ENCODE results near the gene HMCN2.

The HMCN2 gene

DNA sequence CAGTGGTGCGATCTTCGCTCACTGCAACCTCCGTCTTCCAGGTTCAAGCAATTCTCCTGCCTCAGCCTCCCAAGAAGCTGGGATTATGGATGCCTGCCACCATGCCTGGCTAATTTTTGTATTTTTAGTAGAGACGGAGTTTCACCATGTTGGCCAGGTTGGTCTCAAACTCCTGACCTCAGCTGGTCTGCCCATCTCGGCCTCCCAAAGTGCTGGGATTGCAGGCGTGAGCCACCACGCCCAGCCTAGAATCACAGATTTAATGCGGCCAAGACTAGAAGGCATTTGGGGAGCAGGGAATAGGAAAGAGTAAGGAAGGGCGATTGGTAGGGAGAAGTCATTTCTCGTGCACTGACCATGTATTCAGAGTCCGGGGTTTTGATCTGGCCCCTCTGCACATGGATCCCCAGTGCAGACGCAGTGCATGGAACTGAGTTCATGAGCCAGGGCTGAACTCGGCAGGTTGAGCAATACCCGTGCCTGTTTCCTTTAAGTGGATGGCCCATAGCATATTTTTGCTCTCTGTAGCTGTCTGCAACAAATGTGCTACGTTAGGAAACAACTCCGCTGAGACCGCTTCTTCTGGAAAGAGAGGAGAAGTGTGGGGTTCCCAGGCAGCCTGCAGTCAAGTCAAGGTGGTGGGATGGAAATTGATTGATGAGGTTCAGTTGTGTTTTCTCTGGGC, 3.4 kb upstream of the HMCN2 start:
- TF ChIP-seq ZFX (IDR thresholded peaks at IDR 0.05), result no peak
- TF ChIP-seq, protein P1, sequence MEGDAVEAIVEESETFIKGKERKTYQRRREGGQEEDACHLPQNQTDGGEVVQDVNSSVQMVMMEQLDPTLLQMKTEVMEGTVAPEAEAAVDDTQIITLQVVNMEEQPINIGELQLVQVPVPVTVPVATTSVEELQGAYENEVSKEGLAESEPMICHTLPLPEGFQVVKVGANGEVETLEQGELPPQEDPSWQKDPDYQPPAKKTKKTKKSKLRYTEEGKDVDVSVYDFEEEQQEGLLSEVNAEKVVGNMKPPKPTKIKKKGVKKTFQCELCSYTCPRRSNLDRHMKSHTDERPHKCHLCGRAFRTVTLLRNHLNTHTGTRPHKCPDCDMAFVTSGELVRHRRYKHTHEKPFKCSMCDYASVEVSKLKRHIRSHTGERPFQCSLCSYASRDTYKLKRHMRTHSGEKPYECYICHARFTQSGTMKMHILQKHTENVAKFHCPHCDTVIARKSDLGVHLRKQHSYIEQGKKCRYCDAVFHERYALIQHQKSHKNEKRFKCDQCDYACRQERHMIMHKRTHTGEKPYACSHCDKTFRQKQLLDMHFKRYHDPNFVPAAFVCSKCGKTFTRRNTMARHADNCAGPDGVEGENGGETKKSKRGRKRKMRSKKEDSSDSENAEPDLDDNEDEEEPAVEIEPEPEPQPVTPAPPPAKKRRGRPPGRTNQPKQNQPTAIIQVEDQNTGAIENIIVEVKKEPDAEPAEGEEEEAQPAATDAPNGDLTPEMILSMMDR (conservative IDR thresholded peaks at IDR 0.05), result no peak
- no peak overlapping the region for H3K27ac ChIP-seq

DNA sequence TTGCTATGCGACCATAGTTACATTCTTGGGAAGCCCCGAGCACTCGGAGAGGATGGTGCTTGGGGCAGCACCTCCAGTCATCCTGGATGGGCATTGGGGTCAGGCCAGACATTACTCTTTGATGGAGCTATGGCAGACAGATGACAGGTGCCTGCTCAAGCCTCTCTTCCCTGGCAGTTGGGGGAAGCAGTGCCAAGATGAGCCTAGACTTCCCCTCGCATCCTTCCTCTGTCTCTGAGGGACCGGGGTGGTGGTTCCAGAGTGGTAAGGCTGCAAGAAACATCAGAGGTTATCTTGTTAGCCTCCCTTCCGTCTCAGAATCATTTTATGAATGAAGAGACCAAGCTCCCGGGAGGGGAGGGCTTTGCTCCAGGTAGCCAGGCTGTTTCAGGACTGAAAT, 2.8 kb upstream of the HMCN2 start:
- TF ChIP-seq, protein P1 (conservative IDR thresholded peaks at IDR 0.05), result no peak
- no peak for TF ChIP-seq ZFX (IDR thresholded peaks at IDR 0.05)
- no peak overlapping the region for H3K27ac ChIP-seq

DNA sequence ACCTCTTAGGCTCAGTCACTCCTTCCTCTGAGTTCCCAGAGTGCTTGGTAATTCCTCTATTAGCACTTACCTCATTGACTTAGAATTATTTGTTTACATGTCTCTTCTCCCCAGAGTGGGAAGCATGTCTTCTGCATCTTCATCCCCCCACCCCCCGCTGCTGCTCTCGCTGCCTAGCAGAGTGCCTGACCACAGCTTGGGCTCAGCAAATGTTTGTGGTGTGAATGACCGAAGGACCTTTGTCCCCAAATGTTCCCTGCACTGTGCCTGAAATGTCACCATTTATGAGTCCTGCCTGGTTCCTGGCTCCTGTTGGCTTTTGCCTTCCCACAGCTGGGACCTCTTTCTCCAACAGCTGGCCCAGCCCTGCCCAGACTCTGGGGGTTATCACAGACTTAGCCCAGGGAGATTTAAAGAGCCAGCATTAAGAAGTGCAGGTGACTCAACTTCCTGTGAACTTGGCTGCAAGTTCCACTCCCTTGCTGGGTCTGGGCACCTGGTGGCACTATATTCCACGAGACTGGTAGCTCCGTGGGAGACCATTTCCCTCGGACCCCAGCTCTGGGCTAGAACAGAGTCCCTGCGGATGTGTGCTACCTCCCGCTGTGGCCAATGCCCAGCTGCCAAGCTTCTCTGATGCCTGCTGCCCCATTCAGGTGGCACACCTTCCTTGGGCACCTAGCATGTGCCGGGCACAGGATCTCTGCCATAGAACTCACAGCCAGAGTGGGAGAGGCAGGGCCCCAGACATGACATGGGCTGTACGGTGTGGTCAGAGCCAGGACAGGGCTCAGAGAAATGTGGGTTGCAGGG, 1.8 kb upstream of the HMCN2 start:
- TF ChIP-seq, protein P1 (conservative IDR thresholded peaks at IDR 0.05), result no peak
- TF ChIP-seq ZFX (IDR thresholded peaks at IDR 0.05), result no peak
- H3K27ac ChIP-seq, result no peak overlapping the region

DNA sequence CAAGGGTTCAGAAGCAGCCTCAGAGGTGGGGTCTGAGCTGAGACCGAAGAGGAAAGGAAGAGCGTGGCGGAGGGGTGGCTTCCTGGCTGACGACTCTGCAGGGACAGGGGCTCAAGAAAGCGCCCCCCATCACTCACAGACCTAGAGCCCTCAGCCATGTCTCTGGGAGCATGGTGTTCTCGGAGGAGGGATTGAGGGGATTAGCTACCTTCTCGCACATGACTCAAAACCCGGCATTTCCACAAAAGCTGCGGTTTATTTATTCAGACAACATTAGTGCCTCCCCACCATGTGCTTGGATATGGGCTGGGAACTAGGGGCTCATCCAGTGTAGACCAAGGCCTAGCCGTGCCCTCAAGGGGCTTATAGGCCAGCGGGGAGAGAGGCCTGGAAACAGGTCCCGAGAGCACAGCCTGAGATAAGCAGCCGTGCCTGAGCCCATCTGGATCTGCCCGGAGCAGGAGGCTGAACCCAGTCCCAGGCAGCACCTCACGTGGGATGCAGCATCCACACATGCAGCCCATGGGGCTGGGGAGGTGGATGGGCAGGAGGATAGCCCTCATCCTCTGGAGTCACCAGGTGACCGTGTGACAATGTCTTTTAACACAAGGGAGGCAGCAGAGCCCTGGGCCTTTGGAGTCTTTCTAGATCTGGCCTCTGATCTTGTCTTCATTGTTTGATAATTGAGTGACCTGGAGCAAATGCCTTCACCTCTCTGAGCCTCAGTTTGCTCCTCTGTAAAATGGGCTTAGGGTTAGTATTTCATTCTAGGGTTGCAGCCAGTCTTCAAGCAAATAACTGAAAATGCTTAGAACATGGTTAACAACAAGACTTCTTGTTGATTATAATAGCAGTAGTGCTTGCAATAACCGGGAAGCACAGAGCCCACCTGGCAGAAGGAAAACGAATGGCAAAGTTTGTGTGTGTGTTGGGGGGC, 878 bp upstream of the HMCN2 start:
- H3K27ac ChIP-seq, result no peak overlapping the region
- TF ChIP-seq, protein P1 (conservative IDR thresholded peaks at IDR 0.05), result no peak
- no peak for TF ChIP-seq ZFX (IDR thresholded peaks at IDR 0.05)

DNA sequence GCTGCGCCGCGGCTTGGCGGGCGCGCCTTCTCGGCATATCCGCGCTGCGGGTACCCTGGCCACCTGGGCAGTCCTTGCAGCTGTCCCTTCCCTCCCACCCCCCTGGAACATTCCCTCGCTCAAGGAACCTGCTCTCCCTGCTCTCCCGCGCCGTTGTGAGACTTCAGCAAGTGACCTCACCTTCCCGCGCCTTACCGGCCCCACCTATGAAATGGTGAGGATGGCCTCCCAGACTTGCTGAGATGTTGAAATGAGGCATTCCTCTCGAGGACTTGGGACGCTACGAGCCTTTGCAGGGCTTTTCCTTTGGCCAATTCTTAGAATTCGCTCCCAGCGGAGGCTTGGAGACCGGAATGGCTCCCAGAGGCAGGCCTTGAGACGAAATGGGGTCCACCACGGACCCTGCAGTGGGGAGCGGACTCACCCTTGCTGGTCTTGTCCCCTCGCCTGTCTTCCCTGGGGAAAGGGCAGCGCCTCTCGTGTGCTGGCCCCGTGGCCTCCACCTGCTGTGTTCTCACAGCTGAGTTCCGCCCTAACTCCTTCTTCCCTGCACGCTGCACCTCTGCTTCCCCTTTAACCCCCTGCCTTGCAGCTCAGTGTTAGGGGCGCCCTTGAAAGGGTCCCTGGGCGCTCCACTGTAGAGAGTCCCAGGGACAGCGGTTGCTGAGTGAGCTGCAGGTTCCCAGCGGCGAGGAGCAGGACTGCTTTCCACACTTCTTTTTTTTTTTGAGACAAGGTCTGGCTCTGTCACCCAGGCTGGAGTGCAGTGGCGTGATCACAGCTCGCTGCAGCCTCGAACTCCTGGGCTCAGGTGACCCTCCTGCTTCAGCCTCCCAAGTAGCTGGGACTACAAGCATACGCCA, 907 bp downstream of the HMCN2 start:
- H3K27ac ChIP-seq, result no peak overlapping the region
- no peak for TF ChIP-seq ZFX (IDR thresholded peaks at IDR 0.05)
- TF ChIP-seq, protein P1 (conservative IDR thresholded peaks at IDR 0.05), result no peak

DNA sequence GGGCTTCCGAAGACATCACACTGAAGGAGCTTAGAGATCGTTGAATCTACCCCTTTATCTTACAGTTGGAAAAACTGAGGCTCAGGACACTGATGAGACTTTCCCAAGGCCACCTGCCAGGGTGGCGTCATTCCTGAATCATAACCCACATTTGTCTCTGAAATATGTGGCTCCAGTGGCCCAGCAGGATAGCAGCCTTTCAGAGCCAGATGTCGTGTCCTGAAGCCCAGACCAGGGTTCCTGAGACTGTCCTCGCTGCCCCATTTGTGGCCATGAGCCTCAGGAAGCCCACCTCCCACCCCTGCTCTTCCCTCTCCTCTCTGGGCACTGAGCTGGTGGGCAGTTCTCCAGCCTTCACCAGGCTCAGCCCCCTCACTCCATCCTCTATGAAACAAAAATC, 2.4 kb downstream of the HMCN2 start:
- H3K27ac ChIP-seq, result no peak overlapping the region

More for the DNA sequence above, 2.4 kb downstream of the HMCN2 start:
- TF ChIP-seq, protein P1 (conservative IDR thresholded peaks at IDR 0.05), result no peak
- no peak for TF ChIP-seq ZFX (IDR thresholded peaks at IDR 0.05)
